Esophagus squamous epithelium (tissue), 5 donors: ENCODE measurements around the gene CALY. TPM values are rescaled to one million over a fixed set of nuclear protein-coding genes. Genes with fewer than 3 reads are reported as not detected.

Experiments used
- DNase-seq: peaks from one replicate; lab custom pipeline; 2025; lab: John Stamatoyannopoulos, UW
- H3K27ac ChIP-seq, 4 donors: fragments of 200-600 bp; sonication (generic); one replicate each; pipeline ENCODE4 v1.5.1; 2016 to 2019; ENCODE audit warnings: mild to moderate bottlenecking in 1 of 4
- H3K27me3 ChIP-seq, 4 donors: fragments of 200-600 bp; sonication (generic); 1 replicate in 3 of 4; 2 replicates in 1 of 4; pipeline versions ENCODE4 v1.5.1 to v1.6.0; 2017 to 2021; ENCODE audit warnings: antibody characterized with exemption in 1 of 4
- H3K36me3 ChIP-seq, 3 donors: fragments of 200-600 bp; sonication (generic); one replicate each; pipeline ENCODE4 v1.5.1; 2016 to 2019
- H3K4me1 ChIP-seq, 3 donors: fragments of 200-600 bp; sonication (generic); one replicate each; pipeline ENCODE4 v1.5.1; 2017 to 2019
- H3K4me3 ChIP-seq, 4 donors: fragments of 200-600 bp; sonication (generic); 1 replicate in 3 of 4; 2 replicates in 1 of 4; pipeline ENCODE4 v1.5.1; 2016 to 2019; ENCODE audit warnings: mild to moderate bottlenecking in 2 of 4, moderate library complexity in 1 of 4
- H3K9me3 ChIP-seq, 3 donors: fragments of 200-600 bp; sonication (generic); one replicate each; pipeline ENCODE4 v1.5.1; 2016 to 2019
- POLR2A ChIP-seq, 4 donors: fragments of 450-650 bp; IDR thresholded peaks; one replicate each; pipeline ENCODE4 v1.6.1; 2017; ENCODE audit warnings: antibody characterized with exemption in 4 of 4, mild to moderate bottlenecking in 4 of 4, moderate library complexity in 3 of 4
- WGBS, 2 donors: methylation state at CpG; one replicate each; pipeline ENCODE4 v1.1.5; 2018; 5-methylcytosine and 5-hydroxymethylcytosine counted together
- intact Hi-C: fragments of 100-400 bp; cut with DNase I; formaldehyde crosslinking; loops from one replicate; pipeline ENCODE4 v1.15.0; 2022
- total RNA-seq, 4 donors: library from RNA; depleted of rRNA; stranded (reverse); fragments of >200 nt; gene quantifications; one replicate each; pipeline ENCODE4 v1.1.0, GENCODE V29; 2016
- TF ChIP-seq, protein P1 (sequence below), 6 experiments: fragments of 450-650 bp in 4 of 6; fragments of 200-600 bp in 2 of 6; sonication (generic) in 2 of 6; IDR thresholded peaks; one replicate each; pipeline ENCODE4 v1.5.1; 2016 to 2019; ENCODE audit warnings: antibody characterized with exemption in 6 of 6, mild to moderate bottlenecking in 4 of 6, moderate library complexity in 4 of 6
- donor health status: DM: yes; HTN: yes; CAD: no.

CALY gene
- total RNA-seq, 4 donors from 2014 or later = not detected

- DNase-seq = no peak
- TF ChIP-seq, protein P1, sequence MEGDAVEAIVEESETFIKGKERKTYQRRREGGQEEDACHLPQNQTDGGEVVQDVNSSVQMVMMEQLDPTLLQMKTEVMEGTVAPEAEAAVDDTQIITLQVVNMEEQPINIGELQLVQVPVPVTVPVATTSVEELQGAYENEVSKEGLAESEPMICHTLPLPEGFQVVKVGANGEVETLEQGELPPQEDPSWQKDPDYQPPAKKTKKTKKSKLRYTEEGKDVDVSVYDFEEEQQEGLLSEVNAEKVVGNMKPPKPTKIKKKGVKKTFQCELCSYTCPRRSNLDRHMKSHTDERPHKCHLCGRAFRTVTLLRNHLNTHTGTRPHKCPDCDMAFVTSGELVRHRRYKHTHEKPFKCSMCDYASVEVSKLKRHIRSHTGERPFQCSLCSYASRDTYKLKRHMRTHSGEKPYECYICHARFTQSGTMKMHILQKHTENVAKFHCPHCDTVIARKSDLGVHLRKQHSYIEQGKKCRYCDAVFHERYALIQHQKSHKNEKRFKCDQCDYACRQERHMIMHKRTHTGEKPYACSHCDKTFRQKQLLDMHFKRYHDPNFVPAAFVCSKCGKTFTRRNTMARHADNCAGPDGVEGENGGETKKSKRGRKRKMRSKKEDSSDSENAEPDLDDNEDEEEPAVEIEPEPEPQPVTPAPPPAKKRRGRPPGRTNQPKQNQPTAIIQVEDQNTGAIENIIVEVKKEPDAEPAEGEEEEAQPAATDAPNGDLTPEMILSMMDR (IDR thresholded peaks at IDR 0.05) = no peak
- no peak for TF ChIP-seq POLR2A (IDR thresholded peaks at IDR 0.05)
- Histone ChIP-seq H3K9me3 (no peaks in the 10 kb centered on the region), H3K27ac (peak overlapping the region in 1 of 4 donors; percentile 17), H3K36me3 (no peaks in the 10 kb centered on the region), H3K4me3 (peak overlapping the region in 3 of 4 donors; percentile 31 to 56 (median 45)), H3K27me3 (peaks cover 8 to 92% (median 26%) of the 10 kb centered on the region in 4 donors), H3K4me1 (peaks cover 18 to 25% (median 18%) of the 10 kb centered on the region in 3 donors)
- WGBS, 2 donors = 0% methylated on average over 3 of the region's 41 CpGs; no CpG with 5 or more reads in 1 of the 2 donors
- intact Hi-C loops = no loop called here
Observed at GRCh38 chr10:133336118-133336576, 549 bp downstream of the CALY start.

GRCh38 chr10:133335246-133336117 lies 1.2 kb downstream of the CALY start:
- Histone ChIP-seq H3K27me3 (peaks cover 8 to 91% (median 26%) of the 10 kb centered on the region in 4 donors), H3K36me3 (no peaks in the 10 kb centered on the region), H3K4me3 (peak overlapping the region; percentile 9 to 56 (median 38)), H3K4me1 (peaks cover 18 to 25% (median 18%) of the 10 kb centered on the region in 3 donors), H3K9me3 (no peaks in the 10 kb centered on the region), H3K27ac (peak overlapping the region in 1 of 4 donors; percentile 17)
- WGBS, 2 donors = 1% methylated on average over 18 to 22 of the region's 75 CpGs
- TF ChIP-seq POLR2A (IDR thresholded peaks at IDR 0.05) = no peak
- TF ChIP-seq, protein P1 (IDR thresholded peaks at IDR 0.05) = no peak
- intact Hi-C loops = no loop called here
- no peak for DNase-seq

DNA sequence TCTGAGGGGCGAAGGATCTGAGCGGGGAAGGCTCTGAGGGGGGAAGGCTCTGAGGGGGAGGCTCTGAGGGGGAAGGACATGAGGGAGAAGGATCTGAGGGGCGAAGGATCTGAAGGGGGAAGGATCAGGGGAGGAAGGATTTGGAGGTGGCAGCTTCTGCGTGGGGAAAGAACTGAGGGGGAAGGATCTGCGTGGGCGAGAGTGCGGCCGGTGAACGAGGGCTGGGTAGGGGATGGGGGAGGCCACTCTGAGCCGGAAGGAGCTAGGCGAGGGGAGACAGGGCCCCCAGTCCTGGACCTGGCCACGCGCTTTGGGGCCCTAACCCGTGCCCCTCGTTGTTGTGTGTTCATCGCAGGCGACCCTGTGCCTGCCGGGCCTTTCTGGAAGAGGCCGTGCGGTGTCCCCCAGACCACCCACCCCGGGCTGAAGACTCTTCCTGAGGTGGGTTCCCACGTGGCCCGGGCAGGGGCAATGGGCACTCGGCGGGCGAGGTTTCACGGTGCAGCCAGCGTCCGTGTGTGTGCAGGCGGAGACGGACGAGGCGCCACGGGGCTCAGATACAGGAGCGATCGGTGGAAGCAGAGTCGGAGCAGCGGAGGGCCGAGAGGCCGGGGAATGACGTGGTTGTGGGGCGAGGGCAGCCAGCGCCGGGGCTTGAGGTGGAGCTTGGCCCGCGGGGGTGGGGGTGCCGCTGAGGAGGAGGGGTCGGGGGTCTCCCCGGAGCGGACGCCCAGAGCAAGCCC lies 2.0 kb downstream of the CALY start:
- no peaks in the 10 kb centered on the region for H3K9me3 ChIP-seq
- DNase-seq = no peak
- H3K4me3 ChIP-seq = peak overlapping the region; percentile 9 to 56 (median 38)
- TF ChIP-seq, protein P1 (IDR thresholded peaks at IDR 0.05) = no peak
- TF ChIP-seq POLR2A (IDR thresholded peaks at IDR 0.05) = no peak
- no peak overlapping the region for H3K27ac ChIP-seq
- intact Hi-C loops = no loop called here
- peaks cover 8 to 87% (median 26%) of the 10 kb centered on the region in 4 donors for H3K27me3 ChIP-seq
- WGBS, 2 donors = 27 to 34% methylated on average over 9 to 14 of the region's 51 CpGs
- no peaks in the 10 kb centered on the region for H3K36me3 ChIP-seq
- peaks cover 18 to 30% (median 21%) of the 10 kb centered on the region in 3 donors for H3K4me1 ChIP-seq

DNA sequence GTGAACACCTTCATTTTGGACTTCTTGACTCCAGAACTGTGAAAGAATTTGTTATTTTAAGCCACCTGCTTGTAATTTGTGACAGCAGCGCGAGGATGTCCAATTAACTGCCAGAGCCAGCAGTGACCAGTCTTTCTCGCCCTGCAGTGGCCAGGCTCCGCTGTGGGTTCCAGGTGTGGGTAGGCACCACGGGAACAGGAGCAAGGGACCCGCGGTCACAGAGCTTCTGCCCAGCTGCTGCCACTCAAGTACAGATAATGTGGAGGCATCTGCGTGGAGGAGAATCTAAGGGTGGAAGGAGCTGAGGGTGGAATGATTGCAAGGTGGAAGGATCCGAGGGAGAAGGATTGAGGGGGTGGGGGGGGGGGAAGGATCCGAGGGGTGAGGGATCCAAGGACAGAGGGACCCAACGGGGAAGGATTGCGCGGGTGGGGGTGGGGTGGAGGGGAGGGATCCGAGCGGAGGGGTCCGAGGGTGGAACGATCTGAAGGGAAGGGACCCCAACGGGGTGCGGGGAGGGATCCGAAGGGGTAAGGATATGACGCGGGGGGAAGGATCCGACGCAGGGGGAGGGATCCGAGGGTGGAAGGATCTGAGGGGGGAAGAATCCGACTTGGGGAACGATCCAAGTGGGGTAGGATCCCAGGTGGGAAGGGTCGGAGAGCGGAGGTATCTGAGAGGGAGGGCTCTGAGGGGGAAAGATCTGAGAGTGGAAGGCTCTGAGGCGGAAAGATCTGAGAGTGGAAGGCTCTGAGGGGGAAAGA lies 3.6 kb downstream of the CALY start:
- DNase-seq = no peak
- TF ChIP-seq, protein P1 (IDR thresholded peaks at IDR 0.05) = no peak
- no peak for TF ChIP-seq POLR2A (IDR thresholded peaks at IDR 0.05)
- Histone ChIP-seq H3K27me3 (peaks cover 8 to 87% (median 28%) of the 10 kb centered on the region in 4 donors), H3K36me3 (no peaks in the 10 kb centered on the region), H3K9me3 (no peaks in the 10 kb centered on the region), H3K4me3 (no peak overlapping the region), H3K27ac (no peak overlapping the region), H3K4me1 (peaks cover 18 to 34% (median 24%) of the 10 kb centered on the region in 3 donors)
- intact Hi-C loops = no loop called here
- 75 to 82% methylated on average over 24 of the region's 30 CpGs for whole genome bisulfite sequencing, 2 donors
